Type B pancreatic cell (in vitro differentiated cells): ENCODE measurements around the gene SPTLC1. TPM values are rescaled to one million over a fixed set of nuclear protein-coding genes. Genes with fewer than 3 reads are reported as not detected.
"Not testable (repeated sequence)": the region's sequence is repeated elsewhere in the genome, so short reads cannot be mapped to it uniquely, and the experiment has no call there.

Source experiments
- DNase-seq: peaks from one replicate; pipeline ENCODE4 v3.0.0; 2021; ENCODE audit warnings: mixed read lengths; ENCODE audit not compliant: unreplicated experiment; ENCODE audit errors: extremely low spot score
- H3K27ac Mint-ChIP-seq: 2 replicates; pipeline ENCODE4 v1.8.0; 2021; ENCODE audit warnings: mild to moderate bottlenecking, mixed read lengths
- H3K27me3 Mint-ChIP-seq: 2 replicates; pipeline ENCODE4 v1.8.0; 2021; ENCODE audit warnings: mixed read lengths
- H3K36me3 Mint-ChIP-seq: 2 replicates; pipeline ENCODE4 v1.8.0; 2021; ENCODE audit warnings: mixed read lengths
- H3K4me1 Mint-ChIP-seq: one replicate; pipeline ENCODE4 v1.8.0; 2021; ENCODE audit warnings: mixed read lengths; ENCODE audit not compliant: unreplicated experiment
- H3K4me3 Mint-ChIP-seq: 2 replicates; pipeline ENCODE4 v1.8.0; 2021; ENCODE audit warnings: mild to moderate bottlenecking, mixed read lengths
- H3K9me3 Mint-ChIP-seq: 2 replicates; pipeline ENCODE4 v1.8.0; 2021; ENCODE audit warnings: mixed read lengths
- total RNA-seq: library from RNA; stranded (reverse); gene quantifications from 2 replicates; pipeline ENCODE4 v1.2.1, GENCODE V29; 2021; ENCODE audit warnings: low replicate concordance
- TF ChIP-seq, protein P1 (sequence below): fragments of 200-600 bp; sonication (generic); conservative IDR thresholded peaks from 2 replicates; pipeline ENCODE4 v1.5.0; 2021; ENCODE audit warnings: antibody characterized with exemption, mild to moderate bottlenecking

Gene SPTLC1
- total RNA-seq, 1 donor from 2014 or later: 66.1 TPM

- no peaks in the 10 kb centered on the region for H3K36me3 Mint-ChIP-seq
- peak overlapping the region; percentile 98 for H3K27ac Mint-ChIP-seq
- no peak for DNase-seq
- H3K27me3 Mint-ChIP-seq: peaks cover 12% of the 10 kb centered on the region
- peaks cover 25% of the 10 kb centered on the region for H3K4me1 Mint-ChIP-seq
- no peak overlapping the region for H3K4me3 Mint-ChIP-seq
- H3K9me3 Mint-ChIP-seq: no peaks in the 10 kb centered on the region
- TF ChIP-seq, protein P1, sequence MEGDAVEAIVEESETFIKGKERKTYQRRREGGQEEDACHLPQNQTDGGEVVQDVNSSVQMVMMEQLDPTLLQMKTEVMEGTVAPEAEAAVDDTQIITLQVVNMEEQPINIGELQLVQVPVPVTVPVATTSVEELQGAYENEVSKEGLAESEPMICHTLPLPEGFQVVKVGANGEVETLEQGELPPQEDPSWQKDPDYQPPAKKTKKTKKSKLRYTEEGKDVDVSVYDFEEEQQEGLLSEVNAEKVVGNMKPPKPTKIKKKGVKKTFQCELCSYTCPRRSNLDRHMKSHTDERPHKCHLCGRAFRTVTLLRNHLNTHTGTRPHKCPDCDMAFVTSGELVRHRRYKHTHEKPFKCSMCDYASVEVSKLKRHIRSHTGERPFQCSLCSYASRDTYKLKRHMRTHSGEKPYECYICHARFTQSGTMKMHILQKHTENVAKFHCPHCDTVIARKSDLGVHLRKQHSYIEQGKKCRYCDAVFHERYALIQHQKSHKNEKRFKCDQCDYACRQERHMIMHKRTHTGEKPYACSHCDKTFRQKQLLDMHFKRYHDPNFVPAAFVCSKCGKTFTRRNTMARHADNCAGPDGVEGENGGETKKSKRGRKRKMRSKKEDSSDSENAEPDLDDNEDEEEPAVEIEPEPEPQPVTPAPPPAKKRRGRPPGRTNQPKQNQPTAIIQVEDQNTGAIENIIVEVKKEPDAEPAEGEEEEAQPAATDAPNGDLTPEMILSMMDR: no peak
These were observed 32.6 kb upstream of the SPTLC1 start for GRCh38 chr9:92147852-92148180.

DNA sequence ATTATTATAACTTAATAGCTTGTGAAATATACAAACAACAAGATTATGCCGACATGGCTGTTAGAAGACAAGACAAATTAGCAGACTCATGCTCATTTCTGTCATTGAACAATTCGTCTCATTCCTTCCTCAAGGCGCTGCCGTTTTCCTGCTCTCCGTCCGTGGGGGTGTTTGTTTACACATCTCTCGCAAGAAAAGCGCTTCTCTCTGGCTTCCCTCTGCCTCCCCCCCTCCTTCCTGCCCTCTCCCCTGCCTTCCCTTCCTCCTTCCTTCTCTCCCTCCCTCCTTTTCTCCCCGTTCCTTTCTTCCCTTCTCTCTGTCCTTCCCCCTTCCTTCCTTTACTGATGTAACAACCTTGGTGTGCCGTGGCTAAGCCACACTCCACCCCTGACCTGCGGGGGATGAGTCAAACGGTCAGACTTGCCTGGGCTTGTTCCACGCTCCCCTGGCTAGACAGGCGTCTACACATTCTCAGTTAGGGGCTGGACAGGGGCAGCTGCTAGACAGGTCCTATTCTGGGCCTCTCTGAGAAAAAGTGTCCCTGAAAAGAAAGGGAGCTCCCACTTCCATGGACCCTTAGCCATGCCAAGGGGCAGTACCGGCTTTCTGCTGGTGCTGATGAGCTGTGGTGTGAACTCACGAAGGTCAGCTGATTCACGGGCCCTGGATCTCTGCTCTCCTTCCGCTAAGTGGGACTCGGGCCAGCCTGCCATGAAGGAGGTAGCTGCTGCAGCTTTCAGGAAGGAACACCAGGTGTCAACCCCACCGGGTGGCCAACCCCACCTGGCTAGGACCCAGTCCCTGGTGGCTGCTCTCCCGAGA lies 32.0 kb upstream of the SPTLC1 start:
- peaks cover 21% of the 10 kb centered on the region for H3K4me1 Mint-ChIP-seq
- H3K27me3 Mint-ChIP-seq: peaks cover 14% of the 10 kb centered on the region
- no peak for DNase-seq
- H3K27ac Mint-ChIP-seq: peak overlapping the region; percentile 98
- H3K9me3 Mint-ChIP-seq: no peaks in the 10 kb centered on the region
- H3K4me3 Mint-ChIP-seq: peak overlapping the region; percentile 83
- no peaks in the 10 kb centered on the region for H3K36me3 Mint-ChIP-seq
- TF ChIP-seq, protein P1: no peak

DNA sequence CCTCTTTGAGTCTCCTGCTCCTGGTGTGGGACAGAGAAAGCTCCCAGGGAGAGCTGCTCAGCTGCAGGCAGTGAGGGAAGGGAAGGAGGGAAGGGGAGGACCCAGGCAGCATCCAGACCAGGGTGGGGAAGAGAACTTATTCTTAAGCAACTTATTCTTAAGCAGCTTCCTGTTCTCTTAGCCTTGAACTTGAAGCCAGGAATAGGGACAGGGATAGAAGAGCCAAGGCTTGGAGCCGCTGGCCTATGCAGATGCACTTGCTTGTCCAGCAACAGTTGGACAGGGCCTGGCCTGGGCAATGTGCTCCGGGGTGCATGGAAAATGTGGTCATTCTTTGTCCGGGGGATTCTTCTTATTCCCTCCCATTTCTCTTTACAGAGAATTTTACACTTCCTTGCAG lies 31.4 kb upstream of the SPTLC1 start:
- H3K4me1 Mint-ChIP-seq: peaks cover 18% of the 10 kb centered on the region
- H3K27ac Mint-ChIP-seq: peak overlapping the region; percentile 98
- H3K36me3 Mint-ChIP-seq: no peaks in the 10 kb centered on the region
- DNase-seq: no peak
- peak overlapping the region; percentile 83 for H3K4me3 Mint-ChIP-seq
- TF ChIP-seq, protein P1: no peak
- H3K27me3 Mint-ChIP-seq: peaks cover 19% of the 10 kb centered on the region
- H3K9me3 Mint-ChIP-seq: no peaks in the 10 kb centered on the region

- H3K27me3 Mint-ChIP-seq: peaks cover 25% of the 10 kb centered on the region
- H3K4me3 Mint-ChIP-seq: peak overlapping the region; percentile 38
- H3K4me1 Mint-ChIP-seq: peaks cover 22% of the 10 kb centered on the region
- H3K9me3 Mint-ChIP-seq, DNase-seq, H3K36me3 Mint-ChIP-seq: not testable (repeated sequence)
- H3K27ac Mint-ChIP-seq: peak overlapping the region; percentile 43
These were observed 30.6 kb upstream of the SPTLC1 start for GRCh38 chr9:92145784-92146183.

GRCh38 chr9:92142329-92142728 lies 27.1 kb upstream of the SPTLC1 start:
- no peak overlapping the region for H3K27ac Mint-ChIP-seq
- peaks cover 13% of the 10 kb centered on the region for H3K4me1 Mint-ChIP-seq
- TF ChIP-seq, protein P1: no peak
- peaks cover 27% of the 10 kb centered on the region for H3K27me3 Mint-ChIP-seq
- DNase-seq: no peak
- H3K4me3 Mint-ChIP-seq: peak overlapping the region; percentile 80
- no peaks in the 10 kb centered on the region for H3K9me3 Mint-ChIP-seq
- no peaks in the 10 kb centered on the region for H3K36me3 Mint-ChIP-seq

DNA sequence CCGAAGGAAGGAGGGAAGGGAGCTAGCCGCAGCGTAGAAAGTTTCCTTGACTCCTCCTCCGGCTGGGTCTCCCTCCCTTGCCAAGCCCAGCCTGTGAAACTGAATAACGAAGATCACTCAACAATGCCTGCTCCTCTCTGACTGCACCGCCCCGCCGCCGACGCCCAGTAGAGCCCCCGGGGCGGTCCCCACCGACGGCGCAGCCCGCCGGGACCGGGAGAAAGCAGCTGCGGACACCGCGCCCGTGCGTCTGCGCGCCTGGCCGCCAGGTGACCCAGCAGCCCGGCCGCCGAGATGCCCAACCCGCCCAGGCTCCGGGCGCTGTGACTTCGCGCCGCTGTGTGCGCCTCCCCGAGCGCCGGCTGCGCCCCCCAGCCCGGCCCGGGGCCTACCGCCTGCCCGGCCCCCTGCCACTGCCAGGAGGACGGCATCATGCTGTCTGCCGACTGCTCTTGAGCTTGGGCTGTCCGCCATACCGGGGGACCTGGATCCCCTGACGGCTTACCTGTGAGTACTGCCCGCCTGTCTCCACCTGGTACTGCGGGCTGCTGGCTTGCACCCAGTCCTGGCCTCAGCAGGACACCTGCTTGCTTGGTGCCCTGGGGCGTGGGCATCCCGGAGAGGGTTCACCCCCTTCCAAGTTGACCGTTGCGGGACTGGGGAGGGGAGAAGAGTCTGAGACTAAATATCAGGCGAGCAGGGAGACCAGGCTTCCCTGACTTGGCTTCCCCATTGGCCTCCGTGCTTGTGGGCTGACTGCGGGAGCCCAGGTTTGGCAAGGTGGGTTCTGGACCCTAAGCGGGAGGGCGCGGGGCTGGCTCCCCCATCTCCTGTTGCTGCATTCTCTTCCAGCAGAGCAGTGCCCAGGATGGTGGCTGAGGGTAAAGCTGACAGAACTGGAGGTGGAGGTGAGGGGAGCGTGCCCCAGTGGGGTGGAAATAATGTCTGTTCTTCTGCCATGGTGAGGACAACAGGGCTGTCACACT lies 26.2 kb upstream of the SPTLC1 start:
- no peak for DNase-seq
- Mint-ChIP-seq H3K9me3 (no peaks in the 10 kb centered on the region), H3K27ac (peak overlapping the region; percentile 79), H3K36me3 (no peaks in the 10 kb centered on the region), H3K4me3 (peak overlapping the region; percentile 91), H3K27me3 (peaks cover 27% of the 10 kb centered on the region), H3K4me1 (peaks cover 6% of the 10 kb centered on the region)
- TF ChIP-seq, protein P1: peak; percentile 52
